NCI-H1694 treated with DMSO at 0.1 percent for 48 hours (cell line): Measurements from ENCODE around the gene RPL12.

Experiments used
- DNase-seq: peaks from one replicate; lab custom pipeline; 2025; lab: John Stamatoyannopoulos, UW

Gene RPL12

DNA sequence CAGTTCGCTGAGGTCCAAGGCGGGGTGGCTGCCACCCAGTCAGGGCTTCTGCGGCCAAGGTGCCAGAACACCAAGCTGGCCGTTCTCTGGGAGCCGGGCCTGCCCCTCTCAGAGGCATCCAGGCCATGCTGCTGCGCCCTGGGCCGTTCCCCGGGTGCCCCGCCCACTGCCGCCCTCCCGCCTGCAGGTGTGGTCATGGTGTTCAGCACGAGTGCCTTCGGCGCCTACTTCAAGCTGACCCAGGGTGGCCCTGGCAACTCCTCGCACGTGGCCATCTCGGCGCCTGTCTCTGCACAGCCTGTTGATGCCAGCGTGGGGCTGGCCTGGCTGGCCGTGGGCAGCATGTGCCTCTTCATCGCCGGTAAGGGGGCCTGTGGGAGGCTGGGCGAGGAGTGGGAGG is 46.6 kb downstream of the RPL12 start:
- no peak for DNase-seq

DNA sequence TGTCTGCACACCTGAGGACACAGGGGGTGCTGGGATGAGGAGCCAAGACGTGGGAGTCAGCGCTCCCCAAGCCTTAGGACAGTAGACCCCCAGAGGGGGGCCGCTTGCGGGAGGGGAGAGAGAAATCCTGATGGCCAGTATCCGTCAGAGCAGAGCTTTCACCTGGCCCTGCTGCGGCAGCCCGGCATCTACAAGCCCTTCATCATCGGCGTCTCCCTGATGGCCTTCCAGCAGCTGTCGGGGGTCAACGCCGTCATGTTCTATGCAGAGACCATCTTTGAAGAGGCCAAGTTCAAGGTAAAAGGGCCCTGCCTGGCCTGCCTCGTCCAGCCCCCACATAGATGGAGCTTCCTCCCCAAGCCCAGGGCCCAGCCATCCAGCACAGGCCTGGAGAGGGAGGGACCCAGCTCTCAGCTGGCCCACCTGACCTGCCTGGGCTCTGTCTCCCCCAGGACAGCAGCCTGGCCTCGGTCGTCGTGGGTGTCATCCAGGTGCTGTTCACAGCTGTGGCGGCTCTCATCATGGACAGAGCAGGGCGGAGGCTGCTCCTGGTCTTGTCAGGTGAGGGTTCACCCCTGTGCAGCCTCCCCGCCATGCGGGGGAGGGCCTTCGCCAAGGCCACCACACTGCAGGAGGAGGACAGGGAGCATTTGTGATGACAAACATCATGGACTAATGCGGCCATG is 47.6 kb downstream of the RPL12 start:
- DNase-seq: no peak

DNA sequence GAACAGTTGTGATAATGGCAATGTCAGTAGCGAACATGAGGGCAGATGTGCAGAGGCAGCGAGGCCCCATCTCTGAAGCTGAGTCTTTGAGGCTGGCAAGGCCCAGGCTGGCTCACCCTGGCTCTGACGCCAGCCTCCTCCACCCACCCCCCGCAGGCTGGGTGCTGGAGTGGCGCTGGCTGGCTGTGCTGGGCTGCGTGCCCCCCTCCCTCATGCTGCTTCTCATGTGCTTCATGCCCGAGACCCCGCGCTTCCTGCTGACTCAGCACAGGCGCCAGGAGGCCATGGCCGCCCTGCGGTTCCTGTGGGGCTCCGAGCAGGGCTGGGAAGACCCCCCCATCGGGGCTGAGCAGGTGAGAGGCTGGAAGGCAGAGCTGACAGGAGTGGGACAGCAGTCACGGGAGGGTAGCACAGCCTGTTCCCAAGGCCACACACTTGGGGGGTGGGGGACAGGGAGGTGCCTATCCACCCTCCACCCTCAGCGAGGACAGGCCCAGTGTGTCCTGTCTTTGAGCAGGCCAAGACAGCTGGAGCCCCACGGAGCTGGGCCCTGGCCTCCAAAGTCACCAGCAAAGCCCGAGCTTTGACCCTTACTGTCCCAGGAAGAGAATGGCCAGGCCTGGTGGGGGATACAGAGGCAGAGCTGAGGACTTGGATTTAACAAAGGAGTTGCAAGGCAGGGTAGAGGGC is 48.7 kb downstream of the RPL12 start:
- no peak for DNase-seq

DNA sequence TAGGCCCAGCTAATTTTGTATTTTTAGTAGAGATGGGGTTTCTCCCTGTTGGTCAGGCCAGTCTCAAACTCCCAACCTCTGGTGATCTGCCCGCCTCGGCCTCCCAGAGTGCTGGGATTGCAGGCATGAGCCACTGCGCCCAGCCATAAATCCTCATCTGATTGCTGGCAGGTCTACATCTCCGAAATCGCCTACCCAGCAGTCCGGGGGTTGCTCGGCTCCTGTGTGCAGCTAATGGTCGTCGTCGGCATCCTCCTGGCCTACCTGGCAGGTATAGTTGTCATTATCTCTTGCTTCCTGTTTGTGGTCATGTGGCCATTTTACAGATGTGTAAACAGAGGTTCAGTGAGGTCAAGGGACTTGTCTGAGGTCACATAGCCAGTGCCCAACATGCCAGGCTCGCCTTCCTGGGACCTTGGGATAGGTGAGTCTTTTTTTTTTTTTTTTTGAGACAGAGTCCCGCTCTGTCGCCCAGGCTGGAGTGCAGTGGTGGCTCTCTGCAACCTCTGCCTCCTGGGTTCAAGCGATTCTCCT is 51.4 kb downstream of the RPL12 start:
- DNase-seq: no peak

DNA sequence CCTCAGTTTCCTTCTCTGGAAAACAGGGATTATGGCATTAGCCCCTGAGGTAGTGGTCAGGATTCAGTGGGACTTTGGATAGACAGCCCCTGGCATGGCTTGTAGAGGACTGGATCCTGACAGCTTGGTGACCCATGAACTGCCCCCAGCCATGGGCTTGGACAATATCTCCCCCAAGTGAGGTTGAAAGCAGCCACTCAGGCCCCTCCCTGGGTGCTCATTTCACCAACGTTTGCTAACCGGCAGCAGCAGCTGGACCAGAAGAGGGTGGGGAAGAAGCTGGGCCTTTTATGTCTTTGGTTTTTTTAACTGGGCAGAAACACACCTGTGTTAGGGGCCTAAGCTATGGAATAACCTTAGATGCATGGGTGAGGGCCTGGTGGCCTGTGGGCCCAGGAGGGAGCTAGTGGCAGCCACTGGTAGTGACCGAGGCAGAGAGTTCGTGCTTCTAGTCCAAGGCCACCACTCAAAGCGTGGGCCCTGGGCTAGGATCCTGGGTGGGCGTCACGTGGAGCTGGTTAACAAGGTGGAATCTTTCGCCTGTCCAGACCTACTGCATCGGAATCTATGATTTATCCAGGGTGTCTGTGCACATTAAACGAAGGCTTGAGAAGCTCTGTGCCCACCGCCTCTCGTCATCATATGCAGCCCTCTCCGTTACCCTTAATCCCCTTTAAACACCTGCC is 52.3 kb downstream of the RPL12 start:
- DNase-seq: no peak

DNA sequence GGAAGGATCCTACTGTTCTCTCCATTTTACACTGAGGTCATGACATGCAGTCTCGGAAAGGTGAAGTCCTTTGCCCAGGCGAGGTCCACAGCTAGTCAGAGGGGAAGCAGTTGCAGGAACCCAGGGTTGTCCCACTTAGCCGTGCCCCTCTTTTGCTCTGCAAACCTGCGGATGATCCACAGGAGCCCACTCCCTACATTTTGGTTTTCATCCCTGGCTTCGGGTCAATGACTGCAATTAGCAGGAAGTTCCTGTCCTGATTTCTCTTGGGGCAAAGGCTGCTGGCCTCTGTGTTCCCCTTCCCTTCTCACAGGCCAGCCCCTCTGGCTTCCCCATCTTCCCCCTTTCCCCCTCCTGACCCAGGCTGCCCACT is 52.9 kb downstream of the RPL12 start:
- no peak for DNase-seq
